GM12878 (cell line): Measurements from ENCODE around the gene ASCC1. TPM values are rescaled to one million over a fixed set of nuclear protein-coding genes. Genes with fewer than 3 reads are reported as not detected.

ENCODE experiments used
- ATF3 ChIP-seq: IDR thresholded peaks from 2 replicates; pipeline ENCODE4 v1.6.1; 2011; ENCODE audit warnings: low read depth, mild to moderate bottlenecking, low read length, moderate library complexity, borderline replicate concordance; ENCODE audit errors: extremely low read depth
- BACH1 ChIP-seq: fragments of 450-650 bp; IDR thresholded peaks from 2 replicates; pipeline ENCODE4 v1.6.1; 2017; ENCODE audit warnings: mild to moderate bottlenecking, borderline replicate concordance
- CHD4 ChIP-seq: fragments of 200-600 bp; sonication (generic); IDR thresholded peaks from 2 replicates; pipeline ENCODE4 v1.6.1; 2016; ENCODE audit warnings: mild to moderate bottlenecking
- DPF2 ChIP-seq: fragments of 450-650 bp; IDR thresholded peaks from 2 replicates; pipeline ENCODE4 v1.6.1; 2017; ENCODE audit warnings: mild to moderate bottlenecking
- ESRRA ChIP-seq: IDR thresholded peaks from 2 replicates; pipeline ENCODE4 v1.6.1; 2012; ENCODE audit warnings: mild to moderate bottlenecking, low read length, improper control_type of control experiment
- IRF3 ChIP-seq: fragments of 450-650 bp; IDR thresholded peaks from 2 replicates; pipeline ENCODE4 v1.6.1; 2014; ENCODE audit warnings: mild to moderate bottlenecking
- IRF4 ChIP-seq: IDR thresholded peaks from 2 replicates; pipeline ENCODE4 v1.6.1; 2011; ENCODE audit warnings: low read depth, low read length
- IRF5 ChIP-seq: fragments of 450-650 bp; IDR thresholded peaks from 2 replicates; pipeline ENCODE4 v1.6.1; 2017; ENCODE audit warnings: borderline replicate concordance
- MEF2A ChIP-seq: IDR thresholded peaks from 2 replicates; pipeline ENCODE4 v1.6.1; 2011; ENCODE audit warnings: low read depth, mild to moderate bottlenecking, low read length, moderate library complexity; ENCODE audit not compliant: insufficient read depth
- MEF2B ChIP-seq: fragments of 450-650 bp; IDR thresholded peaks from 2 replicates; pipeline ENCODE4 v1.6.1; 2018; ENCODE audit warnings: mild to moderate bottlenecking, moderate library complexity; ENCODE audit not compliant: partially characterized antibody, poor library complexity, severe bottlenecking
- MLLT1 ChIP-seq: fragments of 450-650 bp; IDR thresholded peaks from 2 replicates; pipeline ENCODE4 v1.6.1; 2016; ENCODE audit warnings: mild to moderate bottlenecking
- MTA2 ChIP-seq: fragments of 450-650 bp; IDR thresholded peaks from 2 replicates; pipeline ENCODE4 v1.6.1; 2016; ENCODE audit warnings: low read depth, mild to moderate bottlenecking, moderate library complexity
- NBN ChIP-seq: fragments of 450-650 bp; IDR thresholded peaks from 2 replicates; pipeline ENCODE4 v1.6.1; 2016
- NR2F1 ChIP-seq: fragments of 450-650 bp; conservative IDR thresholded peaks from 2 replicates; pipeline ENCODE4 v1.6.1; 2017; ENCODE audit warnings: mild to moderate bottlenecking
- POU2F2 ChIP-seq: IDR thresholded peaks from 3 replicates; pipeline ENCODE4 v1.6.1; 2011; ENCODE audit warnings: low read depth, mild to moderate bottlenecking, low read length, borderline replicate concordance
- RCOR1 ChIP-seq: conservative IDR thresholded peaks from 2 replicates; pipeline ENCODE4 v1.6.1; 2012; ENCODE audit warnings: low read depth, low read length, improper control_type of control experiment
- SMARCA5 ChIP-seq: fragments of 450-650 bp; IDR thresholded peaks from 2 replicates; pipeline ENCODE4 v1.6.1; 2017; ENCODE audit warnings: mild to moderate bottlenecking
- SP1 ChIP-seq: IDR thresholded peaks from one replicate; pipeline ENCODE4 v1.6.1; 2011; ENCODE audit warnings: low read depth, low read length
- SREBF1 ChIP-seq: IDR thresholded peaks from 2 replicates; pipeline ENCODE4 v1.6.1; 2012; ENCODE audit warnings: mild to moderate bottlenecking, low read length
- WRNIP1 ChIP-seq: IDR thresholded peaks from 2 replicates; pipeline ENCODE4 v1.6.1; 2011; ENCODE audit warnings: low read depth, low read length, improper control_type of control experiment, borderline replicate concordance
- ZBTB11 ChIP-seq: fragments of 450-650 bp; formaldehyde crosslinking; IDR thresholded peaks from 2 replicates; pipeline ENCODE4 v1.5.0; 2022; ENCODE audit warnings: mild to moderate bottlenecking, missing genetic modification characterization
- ZNF217 ChIP-seq: fragments of 450-650 bp; IDR thresholded peaks from 2 replicates; pipeline ENCODE4 v1.6.1; 2017; ENCODE audit warnings: antibody characterized with exemption, mild to moderate bottlenecking
- ZNF24 ChIP-seq: fragments of 450-650 bp; IDR thresholded peaks from 2 replicates; pipeline ENCODE4 v1.6.1; 2017; ENCODE audit warnings: antibody characterized with exemption, mild to moderate bottlenecking
- ZZZ3 ChIP-seq: IDR thresholded peaks from 2 replicates; pipeline ENCODE4 v1.6.1; 2011; ENCODE audit warnings: low read depth; ENCODE audit not compliant: control insufficient read depth, insufficient read length
- polyA plus RNA-seq, 11 experiments: library from polyadenylated mRNA; depleted of rRNA in 4 of 11; unstranded in 6 of 11; stranded (reverse) in 5 of 11; fragments of >200 nt; fragmentation: Nextera tagmentation in 4 of 11; fragmentation: Illumina TruSeq in 1 of 11; extraction: Ambion mirVana in 4 of 11; extraction: Trizol in 1 of 11; gene quantifications; 1 replicate in 1 of 11; 2 replicates in 10 of 11; pipeline versions ENCODE4 v1.2.1 to v1.2.3, GENCODE V29; 2011 to 2016; ENCODE audit warnings: inconsistent platforms in 2 of 11, missing spikeins in 2 of 11, low read depth in 1 of 11
- total RNA-seq, 4 experiments: library from RNA; depleted of rRNA in 3 of 4; stranded (reverse); fragments of >200 nt in 3 of 4; fragmentation: Illumina TruSeq in 1 of 4; extraction: Trizol in 1 of 4; gene quantifications; 2 replicates each; pipeline versions ENCODE4 v1.2.1 to v1.2.3, GENCODE V29; 2013 to 2021

The ASCC1 gene
- total and polyA plus RNA-seq, 10 of the 15 experiments (the other 5 are each of a cell fraction or from before 2014, with no cell fraction given): 23.3 to 80.6 (median 42.8) TPM

- TF ChIP-seq ZBTB11 (CRISPR knock-in tag) (no peak), RCOR1 (no peak), MLLT1 (peak; percentile 69), MEF2A (no peak), MTA2 (0 out of 2 replicates have a peak, but pooled peaks have one; percentile 32), POU2F2 (peak; percentile 62; the same call in 1 of the 3 replicates), CHD4 (no peak), IRF3 (no peak), NR2F1 (peak; percentile 60), NBN (peak; percentile 71), MEF2B (peak; percentile 53), ATF3 (no peak), ZNF217 (no peak), ZZZ3 (no peak), IRF4 (no peak; the same call in 1 of the 2 replicates), ZNF24 (peak; percentile 53; the same call in 1 of the 2 replicates), SREBF1 (no peak), ESRRA (no peak), BACH1 (no peak), WRNIP1 (0 out of 2 replicates have a peak, but pooled peaks have one; percentile 46), IRF5 (no peak), SMARCA5 (0 out of 2 replicates have a peak, but pooled peaks have one; percentile 36), SP1 (no peak), DPF2 (no peak; the same call in 1 of the 2 replicates)
Measured at GRCh38 chr10:72254813-72255568, 38.9 kb upstream of the ASCC1 start (continued).
